ENCODE results near the gene ACTN3. TPM values are rescaled to one million over a fixed set of nuclear protein-coding genes. Genes with fewer than 3 reads are reported as not detected.

ACTN3 gene
- total RNA-seq, 2 experiments from 2014 or later, result 0.27 TPM; not detected in 1

DNA sequence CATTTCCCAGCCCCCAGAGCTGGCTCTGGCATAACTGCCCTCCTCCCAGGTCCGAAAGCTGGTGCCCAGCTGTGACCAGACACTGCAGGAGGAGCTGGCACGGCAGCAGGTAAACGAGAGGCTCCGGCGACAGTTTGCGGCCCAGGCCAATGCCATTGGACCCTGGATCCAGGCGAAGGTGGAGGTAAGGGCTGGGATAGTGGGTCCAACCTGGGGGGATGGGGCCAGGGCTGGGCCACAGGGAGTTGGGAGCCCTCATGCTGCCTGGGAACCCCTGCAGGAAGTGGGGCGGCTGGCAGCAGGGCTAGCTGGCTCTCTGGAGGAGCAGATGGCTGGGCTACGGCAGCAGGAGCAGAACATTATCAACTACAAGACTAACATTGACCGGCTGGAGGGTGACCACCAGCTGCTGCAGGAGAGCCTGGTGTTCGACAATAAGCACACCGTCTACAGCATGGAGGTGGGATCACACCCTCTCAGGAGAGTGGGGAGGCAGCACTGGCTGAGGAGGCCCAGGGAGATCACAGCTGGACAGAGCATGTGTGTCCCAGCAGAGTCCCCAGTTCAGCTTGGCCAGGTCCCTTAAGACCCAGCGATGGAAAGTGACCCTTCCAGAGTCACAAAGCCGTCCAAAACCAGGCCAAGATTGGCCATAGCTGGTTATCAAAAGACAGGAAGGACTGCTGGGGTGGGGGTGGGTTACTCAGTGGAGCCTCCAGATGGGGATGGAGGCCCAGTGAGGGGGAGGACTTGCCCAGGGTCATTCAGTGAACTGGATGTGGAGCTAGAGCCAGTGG lies 14.7 kb downstream of the ACTN3 start:
- POLR2A ChIA-PET, result interaction anchor here (1.3 kb wide), 1 partner anchor 58 kb away, joined by 3 read pairs; no protein-coding TSS in a partner anchor

DNA sequence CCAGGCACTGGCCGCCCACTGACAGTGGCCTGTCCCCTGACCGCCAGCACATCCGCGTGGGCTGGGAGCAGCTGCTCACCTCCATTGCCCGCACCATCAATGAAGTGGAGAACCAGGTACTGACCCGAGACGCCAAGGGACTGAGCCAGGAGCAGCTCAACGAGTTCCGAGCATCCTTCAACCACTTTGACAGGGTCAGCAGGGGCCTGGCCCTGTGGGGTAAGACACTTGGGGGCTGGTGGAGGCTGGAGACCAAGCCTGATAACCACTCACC lies 15.2 kb downstream of the ACTN3 start:
- TF ChIP-seq, protein P1, sequence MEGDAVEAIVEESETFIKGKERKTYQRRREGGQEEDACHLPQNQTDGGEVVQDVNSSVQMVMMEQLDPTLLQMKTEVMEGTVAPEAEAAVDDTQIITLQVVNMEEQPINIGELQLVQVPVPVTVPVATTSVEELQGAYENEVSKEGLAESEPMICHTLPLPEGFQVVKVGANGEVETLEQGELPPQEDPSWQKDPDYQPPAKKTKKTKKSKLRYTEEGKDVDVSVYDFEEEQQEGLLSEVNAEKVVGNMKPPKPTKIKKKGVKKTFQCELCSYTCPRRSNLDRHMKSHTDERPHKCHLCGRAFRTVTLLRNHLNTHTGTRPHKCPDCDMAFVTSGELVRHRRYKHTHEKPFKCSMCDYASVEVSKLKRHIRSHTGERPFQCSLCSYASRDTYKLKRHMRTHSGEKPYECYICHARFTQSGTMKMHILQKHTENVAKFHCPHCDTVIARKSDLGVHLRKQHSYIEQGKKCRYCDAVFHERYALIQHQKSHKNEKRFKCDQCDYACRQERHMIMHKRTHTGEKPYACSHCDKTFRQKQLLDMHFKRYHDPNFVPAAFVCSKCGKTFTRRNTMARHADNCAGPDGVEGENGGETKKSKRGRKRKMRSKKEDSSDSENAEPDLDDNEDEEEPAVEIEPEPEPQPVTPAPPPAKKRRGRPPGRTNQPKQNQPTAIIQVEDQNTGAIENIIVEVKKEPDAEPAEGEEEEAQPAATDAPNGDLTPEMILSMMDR (conservative IDR thresholded peaks at IDR 0.05; ENCODE audit: low read length), result no peak
- no peak for TF ChIP-seq EZH2phosphoT487 (IDR thresholded peaks at IDR 0.05; ENCODE audit: borderline replicate concordance, low read depth, low read length)
- H2AFZ ChIP-seq (ENCODE audit: low read length), result no peak overlapping the region
- no peaks in the 10 kb centered on the region for H3K9me2 ChIP-seq (ENCODE audit: insufficient read depth, low read length)
- ChIA-PET POLR2A (interaction anchor here (1.3 kb wide), 1 partner anchor 57 kb away, joined by 3 read pairs; no protein-coding TSS in a partner anchor), CTCF (ENCODE audit: unreplicated experiment) (interaction anchor here (0.5 kb wide), 1 partner anchor 10 kb away, joined by 4 read pairs; no protein-coding TSS in a partner anchor)
- no TSS peak for BruUV-seq (replicated peaks)
- no peak overlapping the region for H3K27ac ChIP-seq (ENCODE audit: low read depth, low read length, poor library complexity, severe bottlenecking)
- H3K79me2 ChIP-seq (ENCODE audit: insufficient read depth, low read depth, low read length), result no peaks in the 10 kb centered on the region
- no peaks in the 10 kb centered on the region for H3K4me1 ChIP-seq (ENCODE audit: insufficient read depth, low read length, poor library complexity, severe bottlenecking)
- intact Hi-C loops (cut with micrococcal nuclease; ENCODE audit: unreplicated experiment), result no loop called here
- H3K9me3 ChIP-seq (ENCODE audit: low read length), result no peaks in the 10 kb centered on the region
- no peak for DNase-seq (ENCODE audit: low spot score)
- H3K4me2 ChIP-seq (ENCODE audit: low read length), result no peak overlapping the region
- H3K4me3 ChIP-seq (ENCODE audit: low read depth, low read length, poor library complexity, severe bottlenecking), result no peak overlapping the region
- no peaks in the 10 kb centered on the region for H4K20me1 ChIP-seq (ENCODE audit: insufficient read depth, low read length)
- no peaks in the 10 kb centered on the region for H3K36me3 ChIP-seq (ENCODE audit: insufficient read depth, low read length)

More for the DNA sequence above, 14.7 kb downstream of the ACTN3 start:
- no peaks in the 10 kb centered on the region for H3K4me1 ChIP-seq (ENCODE audit: insufficient read depth, low read length, poor library complexity, severe bottlenecking)
- intact Hi-C loops (cut with micrococcal nuclease; ENCODE audit: unreplicated experiment), result no loop called here
- no peak overlapping the region for H2AFZ ChIP-seq (ENCODE audit: low read length)
- H3K27ac ChIP-seq (ENCODE audit: low read depth, low read length, poor library complexity, severe bottlenecking), result no peak overlapping the region
- CTCF ChIA-PET (ENCODE audit: unreplicated experiment), result interaction anchor here (0.5 kb wide), 1 partner anchor 9 kb away, joined by 4 read pairs; no protein-coding TSS in a partner anchor
- no peaks in the 10 kb centered on the region for H4K20me1 ChIP-seq (ENCODE audit: insufficient read depth, low read length)
- H3K4me2 ChIP-seq (ENCODE audit: low read length), result no peak overlapping the region
- TF ChIP-seq, protein P1 (conservative IDR thresholded peaks at IDR 0.05; ENCODE audit: low read length), result no peak
- no peak for TF ChIP-seq EZH2phosphoT487 (IDR thresholded peaks at IDR 0.05; ENCODE audit: borderline replicate concordance, low read depth, low read length)
- no peaks in the 10 kb centered on the region for H3K9me3 ChIP-seq (ENCODE audit: low read length)
- no peaks in the 10 kb centered on the region for H3K79me2 ChIP-seq (ENCODE audit: insufficient read depth, low read depth, low read length)
- no TSS peak for BruUV-seq (replicated peaks)
- H3K9me2 ChIP-seq (ENCODE audit: insufficient read depth, low read length), result no peaks in the 10 kb centered on the region
- DNase-seq (ENCODE audit: low spot score), result no peak
- no peak overlapping the region for H3K4me3 ChIP-seq (ENCODE audit: low read depth, low read length, poor library complexity, severe bottlenecking)
- H3K36me3 ChIP-seq (ENCODE audit: insufficient read depth, low read length), result no peaks in the 10 kb centered on the region

DNA sequence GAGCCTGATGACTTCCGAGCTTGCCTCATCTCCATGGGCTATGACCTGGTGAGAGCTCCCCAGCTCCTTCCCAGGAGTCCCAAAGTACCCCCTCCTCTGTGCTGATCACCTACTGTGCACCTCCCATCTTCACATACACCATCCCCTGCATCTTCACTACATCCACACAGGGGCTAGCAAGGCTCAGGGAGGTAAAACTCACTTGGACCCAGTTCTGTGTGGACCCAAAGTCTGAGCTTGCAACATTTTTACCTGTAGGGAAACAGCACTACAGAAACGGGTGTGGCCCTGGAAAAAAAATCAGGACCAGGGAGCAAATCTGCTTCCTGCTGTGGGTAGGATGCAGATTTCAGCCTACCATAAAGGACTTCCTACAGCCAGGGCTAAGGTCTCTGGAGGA lies 15.6 kb downstream of the ACTN3 start:
- Histone ChIP-seq H3K9me3 (ENCODE audit: low read length) (no peaks in the 10 kb centered on the region), H2AFZ (ENCODE audit: low read length) (no peak overlapping the region), H3K27ac (ENCODE audit: low read depth, low read length, poor library complexity, severe bottlenecking) (no peak overlapping the region), H4K20me1 (ENCODE audit: insufficient read depth, low read length) (no peaks in the 10 kb centered on the region), H3K79me2 (ENCODE audit: insufficient read depth, low read depth, low read length) (no peaks in the 10 kb centered on the region), H3K4me2 (ENCODE audit: low read length) (no peak overlapping the region), H3K4me3 (ENCODE audit: low read depth, low read length, poor library complexity, severe bottlenecking) (no peak overlapping the region), H3K36me3 (ENCODE audit: insufficient read depth, low read length) (no peaks in the 10 kb centered on the region), H3K4me1 (ENCODE audit: insufficient read depth, low read length, poor library complexity, severe bottlenecking) (no peaks in the 10 kb centered on the region), H3K9me2 (ENCODE audit: insufficient read depth, low read length) (no peaks in the 10 kb centered on the region)
- CTCF ChIA-PET (ENCODE audit: unreplicated experiment), result no interaction called here
- no peak for DNase-seq (ENCODE audit: low spot score)
- POLR2A ChIA-PET, result interaction anchor here (1.3 kb wide), 1 partner anchor 57 kb away, joined by 3 read pairs; no protein-coding TSS in a partner anchor
- BruUV-seq (replicated peaks), result no TSS peak
- intact Hi-C loops (cut with micrococcal nuclease; ENCODE audit: unreplicated experiment), result no loop called here
- TF ChIP-seq, protein P1 (conservative IDR thresholded peaks at IDR 0.05; ENCODE audit: low read length), result no peak
- TF ChIP-seq EZH2phosphoT487 (IDR thresholded peaks at IDR 0.05; ENCODE audit: borderline replicate concordance, low read depth, low read length), result no peak
